ENCODE measurements around the gene COPS7B.
"Not testable (repeated sequence)": the region's sequence is repeated elsewhere in the genome, so short reads cannot be mapped to it uniquely, and the experiment has no call there.

COPS7B gene

GRCh38 chr2:231786177-231786916 lies at the start of gene COPS7B:
TSS of gene COPS7B (plus strand) at chr2:231786445. CDS start at chr2:231788571, 2,126 bp downstream.
- peak; percentile 71 for DNase-seq

DNA sequence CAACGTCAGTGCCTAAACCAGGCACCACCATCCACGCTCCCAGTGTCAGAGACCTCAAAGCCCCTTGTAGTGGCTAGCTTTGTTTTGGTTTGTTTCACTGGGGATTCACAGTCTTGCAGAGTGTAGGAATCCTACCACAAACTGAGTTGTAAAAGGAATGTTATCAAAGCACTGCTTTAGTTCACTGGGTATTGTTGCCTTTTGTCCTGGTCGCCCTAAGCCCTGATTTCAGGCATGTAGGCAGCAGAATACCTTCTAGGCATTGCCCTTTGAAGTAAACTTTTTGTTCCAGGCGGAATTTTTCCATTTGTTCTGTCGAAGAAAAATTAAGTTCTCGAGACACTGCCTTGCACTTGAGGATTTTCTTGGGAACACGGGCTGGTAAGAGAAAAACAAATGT lies 48.5 kb upstream of the COPS7B start:
- no peak for DNase-seq

DNA sequence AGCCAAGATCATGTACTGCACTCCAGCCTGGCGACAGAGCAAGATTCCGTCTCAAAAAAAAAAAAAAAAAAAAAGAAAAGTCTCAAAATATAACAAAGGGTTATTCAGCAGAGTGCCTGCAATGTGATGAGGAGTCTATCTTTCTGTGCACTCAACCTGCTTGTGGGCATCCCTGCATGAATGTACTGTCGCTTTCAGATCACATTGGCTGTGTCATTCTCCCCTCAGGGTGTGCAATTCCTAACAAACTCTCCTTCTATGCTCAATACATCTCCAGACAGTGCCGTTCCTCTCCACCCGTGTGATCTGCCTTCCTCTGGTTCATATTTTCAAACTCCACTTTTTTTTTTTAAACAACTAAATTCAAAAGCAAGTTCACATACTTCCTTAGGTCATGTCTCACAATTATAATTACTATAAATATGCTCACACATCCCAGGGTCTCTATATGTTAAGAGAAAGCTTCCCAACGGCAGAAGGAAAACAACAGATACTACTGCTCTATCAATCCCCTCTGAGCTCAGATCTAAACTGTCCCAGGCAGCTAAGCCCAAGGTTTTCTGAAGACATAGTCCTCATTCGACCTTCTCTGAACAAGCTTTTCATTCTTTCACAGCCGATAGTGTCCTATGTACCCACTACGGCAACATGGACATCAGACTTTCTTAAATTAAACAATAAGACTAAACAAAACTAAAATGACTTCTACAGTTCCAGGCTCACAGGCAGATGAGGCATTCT lies 42.7 kb upstream of the COPS7B start:
- no peak for DNase-seq

GRCh38 chr2:231745303-231746038 lies 40.8 kb upstream of the COPS7B start:
- no peak for DNase-seq

GRCh38 chr2:231748153-231748896 lies 37.9 kb upstream of the COPS7B start:
- not testable (repeated sequence) for DNase-seq

GRCh38 chr2:231749016-231749415 lies 37.2 kb upstream of the COPS7B start:
- DNase-seq: not testable (repeated sequence)

DNA sequence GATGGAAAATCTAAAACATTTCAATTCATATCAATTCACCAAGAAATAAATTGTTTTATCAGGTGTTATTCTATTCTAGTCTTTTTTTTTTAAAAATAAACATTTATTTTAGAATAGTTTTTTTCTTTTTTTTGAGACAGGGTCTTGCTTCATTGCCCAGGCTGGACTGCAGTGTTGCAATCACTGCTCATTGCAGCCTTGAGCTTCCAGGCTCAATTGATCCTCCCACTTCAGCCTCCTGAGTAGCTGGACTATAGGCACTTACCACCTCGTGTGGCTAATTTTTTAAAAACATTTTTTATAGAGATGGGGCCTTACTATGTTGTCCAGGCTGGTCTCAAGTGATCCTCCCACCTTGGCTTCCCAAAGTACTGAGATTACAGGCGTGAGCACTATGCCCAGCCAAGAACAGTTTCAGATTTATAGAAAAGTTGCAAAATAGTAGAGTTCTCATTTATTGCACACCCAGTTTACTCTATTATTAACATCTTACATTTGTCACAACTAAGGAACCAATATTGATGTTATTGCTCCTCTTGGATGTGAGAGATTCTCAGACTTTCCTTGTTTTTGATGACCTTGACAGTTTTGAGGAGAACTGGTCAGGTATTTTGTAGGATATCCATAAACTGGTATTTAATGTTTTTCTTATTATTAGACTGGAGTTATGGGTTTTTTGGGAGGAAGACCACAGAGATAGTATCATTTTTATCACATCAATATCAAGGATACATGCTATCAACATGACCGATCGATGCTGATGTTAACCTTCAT lies 35.0 kb upstream of the COPS7B start:
- DNase-seq: no peak

DNA sequence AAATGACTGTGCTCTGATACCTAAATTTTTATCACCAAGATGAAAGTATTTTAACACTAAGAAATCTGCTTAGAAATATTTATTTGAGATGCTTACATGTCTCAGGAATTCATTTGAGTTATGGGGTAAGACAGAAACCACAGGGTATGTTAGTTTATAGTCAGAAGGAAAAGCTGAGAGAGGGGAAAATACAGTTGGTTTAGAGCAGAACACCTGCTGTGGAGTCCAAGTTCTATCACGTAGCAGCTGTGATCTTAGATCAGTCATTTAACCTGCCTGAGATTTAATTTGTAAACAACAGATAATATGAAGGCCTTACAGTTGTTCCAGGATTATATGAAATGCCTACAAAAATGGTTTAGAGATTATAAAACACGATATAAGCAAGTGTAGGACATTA lies 34.2 kb upstream of the COPS7B start:
- no peak for DNase-seq

GRCh38 chr2:231761735-231762134 lies 24.5 kb upstream of the COPS7B start:
- no peak for DNase-seq

GRCh38 chr2:231764124-231764523 lies 22.1 kb upstream of the COPS7B start:
- no peak for DNase-seq

DNA sequence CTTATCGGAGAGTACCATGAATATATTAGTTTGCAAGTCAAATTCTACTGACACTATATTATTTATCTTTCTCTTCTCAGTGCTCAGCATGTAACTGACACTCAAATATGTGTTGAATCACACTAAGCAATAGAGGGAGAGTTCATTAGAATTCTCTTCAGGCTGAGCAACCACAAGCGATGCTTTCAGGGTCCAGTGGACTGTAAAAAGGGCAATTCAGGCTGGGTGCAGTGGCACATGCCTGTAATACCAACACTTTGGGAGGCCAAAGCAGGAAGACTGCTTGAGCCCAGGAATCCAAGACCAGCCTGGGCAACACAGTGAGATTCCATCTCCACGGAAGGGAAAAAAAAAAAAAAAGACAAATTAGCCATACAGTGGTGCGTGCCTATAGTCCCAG lies 21.5 kb upstream of the COPS7B start:
- DNase-seq: no peak

DNA sequence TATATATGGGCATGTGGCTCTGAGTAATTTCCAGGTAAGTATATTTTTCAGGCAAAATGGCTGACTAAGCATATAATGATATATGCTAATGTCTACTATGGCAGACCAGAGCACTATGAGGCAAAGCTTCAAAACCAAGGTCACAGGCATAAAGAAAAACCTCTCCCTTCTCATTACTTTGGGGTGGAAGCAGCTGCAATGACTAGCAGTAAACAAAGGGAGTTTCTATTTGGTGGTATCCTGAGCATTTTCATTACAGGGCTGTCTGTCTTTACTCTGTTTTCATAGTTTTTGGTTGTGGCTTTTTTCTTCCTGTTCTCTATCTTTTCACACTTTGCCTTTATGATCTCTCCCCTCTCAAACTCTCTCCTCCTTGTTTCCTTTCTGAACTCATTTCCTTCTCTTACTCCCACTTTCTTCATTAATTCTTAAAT lies 20.7 kb upstream of the COPS7B start:
- DNase-seq: no peak

DNA sequence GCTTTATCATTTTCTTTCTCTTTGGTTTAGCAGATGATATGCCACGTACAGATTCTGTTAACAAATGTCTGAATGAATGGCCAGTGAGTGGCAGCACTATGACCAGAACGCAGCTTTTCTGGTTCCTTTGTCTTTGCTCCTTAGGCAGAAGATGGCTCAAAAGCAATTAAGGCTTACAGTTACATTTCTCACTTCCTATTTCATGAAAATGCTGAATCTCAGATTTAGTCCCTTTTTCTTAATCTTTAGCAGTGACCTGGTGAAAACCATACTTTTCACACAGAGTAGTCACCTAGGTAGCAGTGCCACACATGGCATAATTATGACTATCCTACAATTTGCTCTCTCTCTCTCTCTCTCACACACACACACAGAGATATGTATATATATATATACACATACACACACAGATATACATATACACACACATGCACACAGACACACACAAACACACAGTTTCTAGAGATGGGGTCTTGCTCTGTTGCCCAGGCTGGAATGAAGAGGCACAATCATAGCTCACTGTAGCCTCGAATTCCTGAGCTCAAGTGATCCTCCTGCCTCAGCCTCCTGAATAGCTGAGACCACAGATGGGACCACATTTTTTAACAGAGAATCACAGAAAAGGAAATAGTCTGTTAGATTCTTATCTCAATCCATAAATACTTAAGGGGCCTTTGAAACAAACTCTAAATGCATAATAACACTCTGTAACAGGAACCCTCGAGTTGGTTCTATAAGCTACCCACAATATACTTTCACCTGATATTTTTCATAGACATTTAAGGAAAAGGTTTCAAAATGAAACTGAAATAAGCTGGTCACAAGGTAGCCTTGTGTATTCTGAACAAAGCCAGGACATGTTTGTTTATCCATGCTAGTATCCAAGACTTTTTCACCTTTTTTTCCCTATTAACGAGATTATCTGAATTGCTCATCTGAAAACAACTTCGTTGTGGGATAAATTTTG lies 16.8 kb upstream of the COPS7B start:
- no peak for DNase-seq

- DNase-seq: no peak
These were observed 5.9 kb upstream of the COPS7B start for GRCh38 chr2:231780123-231780908.

GRCh38 chr2:231780909-231781797 lies 5.1 kb upstream of the COPS7B start, which contains the start of gene PDE6D:
TSS of gene PDE6D (minus strand) at chr2:231781282. CDS start at chr2:231781114, 168 bp downstream.
- peak; percentile 92 for DNase-seq

DNA sequence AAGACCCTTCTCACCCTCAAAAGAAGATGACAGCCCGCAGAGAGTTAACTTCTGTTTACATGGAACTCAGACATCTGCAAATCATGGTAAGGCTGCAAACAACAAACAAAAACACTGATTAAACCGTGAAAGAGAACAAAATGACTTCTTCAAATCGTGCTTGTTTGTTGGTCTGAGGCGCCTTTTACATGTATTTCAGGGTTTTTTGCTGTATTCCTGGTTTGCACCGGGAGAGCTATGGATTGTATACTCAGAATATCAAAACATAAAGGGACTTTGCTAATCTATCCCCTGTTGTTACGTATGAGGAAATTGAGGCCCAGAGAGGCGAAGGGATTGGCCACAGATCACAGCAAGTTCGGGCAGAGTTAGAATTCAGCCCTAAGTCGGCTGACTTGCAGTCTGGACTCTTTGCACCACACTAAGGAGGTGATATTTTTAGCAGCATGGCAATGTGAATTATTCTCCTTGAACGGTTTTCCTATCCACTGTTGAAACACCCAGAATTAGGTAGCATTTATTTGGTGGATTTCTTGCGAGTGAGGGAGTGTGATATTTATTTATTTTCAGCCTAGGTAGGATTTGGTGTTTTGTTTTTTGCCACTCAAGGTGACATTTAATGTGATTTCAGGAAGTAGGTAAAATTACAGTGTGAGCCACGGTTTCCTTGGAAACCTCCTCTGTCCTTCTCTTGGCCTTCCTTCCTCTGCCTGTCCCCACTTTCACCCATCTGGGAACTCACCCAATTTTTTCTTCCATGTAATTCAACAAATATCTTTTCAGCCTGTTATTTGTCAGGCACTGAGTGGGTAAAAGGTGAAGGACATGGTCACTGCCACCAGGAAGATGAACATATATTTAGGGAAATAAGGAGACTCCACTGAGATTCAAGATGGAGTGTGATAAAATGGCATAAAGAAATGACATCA lies 4.2 kb upstream of the COPS7B start:
- no peak for DNase-seq

- DNase-seq: no peak
These were observed 832 bp upstream of the COPS7B start for GRCh38 chr2:231785413-231785812.

GRCh38 chr2:231785822-231786176 lies 446 bp upstream of the COPS7B start:
- DNase-seq: no peak
